DND-41 (cell line): ENCODE data around the gene TUBA1A.

Experiments used
- CTCF ChIP-seq: IDR thresholded peaks from 2 replicates; pipeline ENCODE4 v1.5.1; 2012; ENCODE audit warnings: borderline replicate concordance, low read length, moderate library complexity, mild to moderate bottlenecking; ENCODE audit not compliant: poor library complexity, severe bottlenecking; ENCODE audit errors: extremely low read depth
- EZH2 ChIP-seq: IDR thresholded peaks from 3 replicates; pipeline ENCODE4 v1.6.1; 2012; ENCODE audit warnings: borderline replicate concordance, low read depth, mild to moderate bottlenecking, moderate library complexity, low read length, inconsistent platforms; ENCODE audit not compliant: severe bottlenecking

- TF ChIP-seq CTCF = no peak
- TF ChIP-seq EZH2 = no peak
Measured at GRCh38 chr12:49147384-49147783, 41.5 kb downstream of the TUBA1A start.
